ENCODE measurements around the gene SIL1.
"Not testable (repeated sequence)": the region's sequence is repeated elsewhere in the genome, so short reads cannot be mapped to it uniquely, and the experiment has no call there.

SIL1 gene

DNA sequence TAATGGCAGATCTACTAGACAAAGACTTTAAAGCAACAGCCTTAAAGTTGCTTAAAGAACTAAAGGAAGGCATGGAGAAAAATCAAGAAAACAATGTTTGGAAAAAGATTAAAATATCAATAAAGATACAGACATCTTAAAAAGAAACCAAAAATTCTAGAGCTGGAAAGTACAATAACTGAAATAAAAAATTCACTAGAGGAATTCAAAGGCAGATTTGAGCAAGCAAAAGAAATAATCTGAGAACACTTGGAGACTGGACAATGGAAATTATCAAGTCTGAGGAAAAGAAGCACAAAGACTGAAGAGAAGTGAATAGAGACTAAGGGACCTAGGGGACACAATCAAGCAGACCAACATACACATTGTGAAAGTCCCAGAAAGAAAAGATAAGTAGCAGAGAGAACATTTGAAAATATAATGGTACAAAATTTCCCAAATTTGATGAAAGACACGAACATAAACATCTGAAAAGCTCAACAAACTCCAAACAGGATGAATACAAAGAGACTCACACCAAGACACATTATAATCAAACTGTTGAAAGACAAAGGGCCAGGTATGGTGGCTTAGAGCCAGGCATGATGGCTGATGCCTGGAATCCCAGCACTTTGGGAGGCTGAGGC lies 26.3 kb downstream of the SIL1 start:
- no peak for DNase-seq

DNA sequence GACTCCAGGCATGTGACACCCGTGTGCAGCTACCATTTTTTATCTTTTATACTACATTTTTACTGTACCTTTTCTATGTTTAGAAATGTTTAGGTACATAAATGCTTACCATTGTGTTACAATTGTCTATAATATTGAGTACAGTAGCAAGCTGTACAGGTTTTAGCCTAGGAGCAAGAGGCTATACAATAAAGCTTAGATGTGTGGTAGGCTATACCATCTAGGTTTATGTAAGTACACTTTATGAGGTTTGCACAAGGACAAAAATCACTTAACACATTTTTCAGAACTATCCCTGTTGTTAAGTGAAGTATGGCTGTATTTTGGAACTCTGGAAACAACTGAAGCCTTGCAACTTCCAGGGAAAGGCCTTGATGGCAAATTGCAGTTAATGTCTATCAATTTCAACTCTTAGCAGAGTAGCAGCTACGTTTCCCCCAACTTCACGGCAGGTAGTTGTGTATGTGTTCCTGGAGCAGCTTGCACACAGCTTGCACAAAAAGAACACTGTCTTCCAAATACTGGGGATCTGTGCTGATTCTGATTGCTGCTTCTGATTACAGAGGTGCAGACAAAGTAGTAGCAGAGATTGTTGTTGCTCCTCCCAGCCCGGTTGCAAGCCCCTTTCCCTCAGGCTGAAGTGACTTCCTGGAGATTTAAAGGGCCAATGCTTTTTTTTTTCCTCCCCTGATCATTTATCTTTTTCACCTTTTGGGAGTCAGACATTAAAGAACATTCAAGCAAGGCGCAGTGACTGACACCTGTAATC lies 30.0 kb downstream of the SIL1 start:
- DNase-seq = no peak

DNA sequence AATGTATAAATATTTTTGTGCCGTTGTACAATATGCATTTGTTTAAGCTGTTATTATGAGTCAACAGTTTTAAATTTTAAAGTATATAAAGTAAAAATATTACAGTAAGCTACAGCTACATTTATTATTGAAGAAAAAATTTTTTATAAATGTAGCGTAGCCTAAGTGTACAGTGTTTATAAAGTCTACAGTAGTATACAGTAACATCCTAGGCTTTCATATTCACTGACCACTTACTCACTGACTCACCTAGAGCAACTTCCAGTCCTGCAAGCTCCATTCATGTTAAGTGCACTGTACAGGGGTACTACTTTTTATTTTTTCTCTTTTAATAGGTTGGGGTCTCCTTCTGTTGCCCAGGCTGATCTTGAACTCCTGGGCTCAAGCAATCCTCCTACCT lies 30.6 kb downstream of the SIL1 start:
- DNase-seq = no peak

DNA sequence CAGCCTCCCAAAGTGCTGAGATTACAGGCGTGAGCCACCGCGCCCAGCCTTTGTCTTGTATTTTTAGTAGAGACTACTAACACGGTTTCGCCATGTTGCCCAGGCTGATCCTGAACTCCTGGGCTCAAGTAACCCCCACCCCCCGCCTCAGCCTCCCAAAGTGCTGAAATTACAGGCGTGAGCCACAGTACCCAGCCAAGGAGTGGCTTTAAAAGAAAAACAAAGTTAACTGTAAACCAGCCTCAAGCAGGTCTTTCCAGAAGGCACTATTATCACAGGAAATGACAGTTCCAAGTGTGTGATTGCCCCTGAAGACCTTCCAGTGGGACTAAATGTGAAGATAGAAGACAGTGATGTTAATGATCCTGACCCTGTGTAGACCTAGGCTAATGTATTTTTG lies 31.1 kb downstream of the SIL1 start:
- no peak for DNase-seq

DNA sequence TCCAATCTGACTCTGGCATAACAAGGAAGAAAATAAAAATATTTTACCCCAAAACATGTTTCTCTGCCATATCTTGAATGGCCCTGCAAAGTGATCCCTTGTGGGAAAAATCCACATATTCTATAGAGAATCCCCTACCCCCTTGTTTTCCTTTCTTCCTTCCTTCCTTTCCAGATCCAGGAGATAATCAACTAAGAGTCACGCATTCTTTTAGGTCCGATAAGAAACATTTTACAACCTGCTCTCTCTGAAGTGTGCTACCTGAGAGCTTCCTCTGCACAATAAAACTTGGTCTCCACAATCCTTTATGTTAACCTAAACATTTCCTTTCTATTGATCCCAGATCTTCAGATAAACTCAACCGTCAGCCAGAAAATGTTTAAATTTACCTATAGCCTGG lies 33.3 kb downstream of the SIL1 start:
- not testable (repeated sequence) for DNase-seq

DNA sequence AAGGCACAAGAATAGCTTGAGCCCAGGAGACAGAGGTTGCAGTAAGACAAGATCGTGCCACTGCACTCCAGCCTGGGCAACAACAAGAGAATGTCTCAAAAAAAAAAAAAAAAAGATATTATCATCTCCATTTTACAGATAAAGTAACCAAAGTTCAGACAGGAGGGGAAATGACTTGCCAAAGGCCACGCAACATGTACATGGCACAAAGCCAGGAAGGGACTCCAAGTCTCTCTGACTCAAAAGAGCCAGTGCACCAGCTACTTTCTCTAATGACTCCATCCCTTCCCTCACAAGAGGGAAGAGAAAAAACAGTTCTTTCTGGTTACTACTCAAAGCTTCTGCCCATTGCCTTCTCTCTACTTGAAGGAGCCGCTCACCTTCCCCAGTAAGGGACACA lies 34.1 kb downstream of the SIL1 start:
- no peak for DNase-seq

DNA sequence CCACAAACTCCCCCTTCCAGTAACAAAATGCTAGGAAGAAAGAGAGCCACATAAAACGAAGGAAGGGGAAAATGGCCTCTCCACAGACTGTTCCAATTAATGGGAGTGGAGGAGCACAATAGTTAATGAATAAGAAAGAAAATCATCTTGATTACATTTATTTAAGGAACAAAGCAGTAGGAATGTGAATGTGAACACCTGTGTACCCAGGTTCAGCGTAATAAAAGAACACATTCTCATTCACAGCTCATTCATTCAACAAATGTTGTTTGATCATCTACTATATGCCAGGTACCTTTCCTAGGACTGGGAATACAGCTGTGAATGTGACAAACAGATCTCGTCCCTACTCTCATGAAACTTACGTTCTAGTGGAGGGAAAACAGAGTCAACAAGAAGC lies 35.7 kb downstream of the SIL1 start:
- no peak for DNase-seq

DNA sequence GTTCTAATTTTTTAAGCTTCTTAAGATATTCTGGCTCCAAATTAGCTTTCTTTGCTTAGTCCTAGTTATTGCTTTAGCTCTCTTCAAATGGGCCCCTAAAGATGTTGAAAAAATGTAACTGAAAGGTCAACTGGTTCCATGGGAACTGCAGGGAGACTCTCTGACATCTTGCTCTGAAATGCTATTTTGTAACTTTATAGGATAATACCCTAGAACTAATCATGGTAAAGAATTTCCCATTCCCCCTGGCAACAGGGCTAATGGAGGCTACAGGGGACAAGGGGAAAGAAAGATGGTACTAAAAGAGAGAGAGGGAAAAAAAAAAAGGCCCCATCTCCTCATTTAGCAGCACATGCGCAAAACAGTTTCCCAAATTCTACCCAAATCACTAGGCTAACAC lies 39.4 kb downstream of the SIL1 start:
- no peak for DNase-seq

DNA sequence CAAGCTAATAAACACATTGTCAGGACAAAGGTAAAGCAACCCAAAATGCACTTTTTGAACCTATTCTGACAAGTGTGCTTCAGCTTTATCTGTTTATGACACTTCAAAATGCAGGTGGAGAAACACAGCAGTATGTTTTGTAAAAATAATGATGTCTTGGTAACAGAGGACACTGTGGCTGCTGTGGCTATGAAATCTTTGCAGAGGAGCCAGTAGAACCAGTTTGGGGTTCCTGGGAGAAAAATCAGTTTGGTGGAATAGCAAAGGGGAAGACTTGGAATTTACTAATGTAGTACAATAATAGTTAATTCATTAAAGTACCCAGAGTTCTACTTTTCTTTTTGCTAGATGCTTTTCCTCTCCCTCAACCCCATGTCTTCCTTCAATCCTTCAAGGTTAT lies 40.6 kb downstream of the SIL1 start:
- no peak for DNase-seq

DNA sequence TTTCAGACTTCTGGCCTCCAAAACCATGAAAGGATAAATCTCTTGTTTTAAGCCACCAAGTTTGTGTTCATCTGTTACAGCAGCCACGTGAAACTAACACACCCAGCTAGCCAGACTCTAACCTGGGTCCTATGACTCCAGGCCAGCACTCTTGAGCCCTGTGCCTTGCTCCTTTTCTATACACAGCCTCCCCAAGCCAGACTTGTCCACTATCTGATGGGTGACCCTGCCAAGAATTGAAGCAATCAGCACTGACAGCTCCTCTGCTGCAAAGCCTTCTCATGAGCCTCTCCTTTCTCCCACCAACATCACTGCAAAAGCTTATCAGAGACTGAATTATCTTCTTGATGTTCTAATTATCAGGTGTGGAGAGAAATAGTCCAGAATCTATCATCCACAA lies 41.4 kb downstream of the SIL1 start:
- DNase-seq = no peak

DNA sequence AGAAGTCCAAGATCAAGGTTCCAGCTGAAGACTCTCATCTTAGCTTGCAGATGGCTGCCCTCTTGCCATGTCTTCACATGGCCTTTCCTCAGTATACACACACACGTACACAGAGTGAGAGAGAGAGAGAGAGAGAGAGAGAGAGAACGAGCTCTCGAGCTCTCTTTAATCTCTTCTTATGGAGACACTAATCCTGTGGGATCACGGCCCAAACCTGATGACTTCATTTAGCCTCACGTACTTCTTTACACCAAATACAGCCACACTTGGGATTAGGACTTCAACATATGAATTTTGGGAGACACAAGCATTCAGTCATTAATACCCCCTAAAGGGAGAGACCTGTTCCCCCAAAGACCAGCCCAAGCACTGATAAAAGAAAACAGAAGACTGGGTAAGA lies 42.8 kb downstream of the SIL1 start:
- DNase-seq = no peak

DNA sequence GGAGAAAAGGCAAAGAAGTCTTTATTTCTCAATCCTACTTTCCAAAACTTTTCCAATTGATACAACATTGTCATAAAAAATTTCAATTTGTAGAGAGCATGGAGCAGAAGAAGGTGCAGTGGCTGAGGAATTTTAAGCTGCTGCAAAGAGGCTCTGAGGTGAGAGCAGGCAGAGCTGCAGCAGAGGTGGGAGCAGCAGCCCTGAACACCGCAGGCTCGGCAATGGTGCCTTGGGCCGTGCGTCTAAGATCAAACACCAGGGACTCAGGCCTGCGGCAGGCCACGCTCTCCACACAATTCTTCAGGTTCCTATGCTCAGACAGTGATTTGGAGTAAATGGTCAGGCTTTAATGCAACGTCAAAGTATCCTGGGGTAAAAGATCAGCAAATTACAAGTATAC lies 46.3 kb downstream of the SIL1 start:
- DNase-seq = no peak

DNA sequence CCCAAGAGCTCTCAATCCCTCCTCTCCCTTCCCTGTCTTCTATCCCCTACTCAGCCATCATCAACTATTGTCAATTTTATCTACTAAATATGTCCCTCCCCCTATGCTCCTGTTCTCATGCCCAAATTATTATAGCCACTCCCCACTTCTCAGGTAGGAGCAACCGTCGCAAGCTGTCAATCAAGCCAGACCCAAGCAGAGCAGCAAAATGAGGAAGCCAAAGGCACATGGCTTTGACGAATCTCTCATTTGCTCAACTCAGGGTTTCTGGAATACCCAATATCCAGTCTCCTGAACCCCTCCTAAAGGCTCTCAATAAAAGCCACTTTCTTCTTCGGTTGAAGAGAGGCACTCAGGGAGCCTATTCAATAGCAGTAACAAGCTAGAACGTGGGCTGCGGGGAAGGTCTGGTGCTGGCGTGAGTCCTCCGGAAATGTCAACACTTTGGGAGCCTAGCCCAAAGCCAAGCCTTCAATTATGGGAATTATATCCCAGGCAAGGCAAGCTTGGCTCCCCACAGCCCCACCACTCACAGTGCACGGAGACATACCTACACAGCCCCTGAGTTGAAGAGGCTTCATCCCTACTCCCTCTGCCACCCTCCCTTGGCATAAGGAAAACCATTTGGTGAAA lies 47.7 kb downstream of the SIL1 start:
- DNase-seq = no peak

DNA sequence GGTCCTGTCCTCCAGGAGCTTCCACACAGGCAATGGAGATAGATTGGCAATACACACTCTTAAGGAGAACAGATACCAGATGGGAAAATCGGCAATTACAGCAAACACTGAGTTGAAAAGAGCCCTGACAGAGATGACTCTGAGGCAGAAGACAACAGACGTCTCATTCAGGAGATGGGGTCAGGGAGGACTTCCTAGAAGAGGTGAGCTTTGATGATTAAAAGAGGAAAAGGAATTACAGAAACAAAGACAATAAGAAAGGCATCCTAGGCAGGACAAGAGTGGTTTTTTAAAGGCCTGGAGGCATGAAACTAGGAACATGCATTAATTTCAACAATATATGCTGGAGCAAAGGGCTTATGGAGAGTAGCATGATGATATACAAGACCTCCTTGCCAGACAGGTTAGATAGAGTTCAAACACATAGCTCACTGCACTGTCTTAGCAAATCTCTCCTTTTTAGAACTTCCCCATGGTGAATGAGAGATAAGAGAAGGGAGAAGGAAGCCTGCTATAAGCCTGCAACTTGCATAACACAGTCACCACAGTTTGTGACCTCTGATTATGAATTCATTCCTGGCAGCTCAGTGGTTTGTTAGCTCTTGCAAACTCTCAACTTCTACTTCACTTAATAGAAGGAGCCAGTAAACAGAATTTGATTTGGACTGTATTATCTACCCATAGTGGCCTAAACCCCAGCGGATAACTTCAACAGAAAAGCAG lies 48.5 kb downstream of the SIL1 start:
- no peak for DNase-seq

DNA sequence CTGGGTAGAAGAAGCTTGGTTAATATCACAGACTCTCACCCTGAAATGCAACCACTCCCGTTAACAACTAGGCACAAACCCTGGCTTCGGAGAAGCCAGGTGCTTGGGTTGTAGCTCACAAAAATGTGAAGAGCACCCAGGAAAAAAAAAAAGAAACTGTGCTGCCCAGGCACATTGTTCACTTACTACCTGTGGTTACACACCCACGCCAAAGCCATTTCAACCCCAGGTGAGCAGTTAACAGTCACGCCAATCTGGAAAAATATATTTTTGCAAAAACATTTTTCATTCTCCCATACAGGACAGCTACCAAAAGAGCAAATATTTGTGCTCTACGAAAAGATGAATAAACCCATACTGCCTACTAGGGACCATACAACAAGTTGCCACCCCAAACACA lies 49.2 kb downstream of the SIL1 start:
- no peak for DNase-seq

DNA sequence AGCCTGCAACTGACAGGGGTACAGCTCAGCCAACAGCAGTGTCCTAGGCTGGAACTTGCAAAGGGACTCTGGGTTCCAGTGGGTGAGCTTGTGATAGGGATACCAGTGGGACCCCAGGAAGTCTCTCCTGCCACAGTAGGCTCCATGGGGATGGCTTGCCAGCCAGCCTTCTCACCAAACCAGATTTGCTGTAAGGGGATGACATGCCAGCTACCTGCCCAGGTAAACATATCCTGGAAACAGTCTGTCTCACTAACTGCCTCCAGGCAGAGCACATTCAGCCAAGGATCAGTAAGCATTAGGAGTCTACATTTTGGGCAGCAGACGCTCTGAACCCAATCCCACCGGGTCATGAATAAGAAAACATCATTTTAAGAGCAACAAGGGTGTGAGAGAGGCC lies 49.9 kb downstream of the SIL1 start:
- no peak for DNase-seq

DNA sequence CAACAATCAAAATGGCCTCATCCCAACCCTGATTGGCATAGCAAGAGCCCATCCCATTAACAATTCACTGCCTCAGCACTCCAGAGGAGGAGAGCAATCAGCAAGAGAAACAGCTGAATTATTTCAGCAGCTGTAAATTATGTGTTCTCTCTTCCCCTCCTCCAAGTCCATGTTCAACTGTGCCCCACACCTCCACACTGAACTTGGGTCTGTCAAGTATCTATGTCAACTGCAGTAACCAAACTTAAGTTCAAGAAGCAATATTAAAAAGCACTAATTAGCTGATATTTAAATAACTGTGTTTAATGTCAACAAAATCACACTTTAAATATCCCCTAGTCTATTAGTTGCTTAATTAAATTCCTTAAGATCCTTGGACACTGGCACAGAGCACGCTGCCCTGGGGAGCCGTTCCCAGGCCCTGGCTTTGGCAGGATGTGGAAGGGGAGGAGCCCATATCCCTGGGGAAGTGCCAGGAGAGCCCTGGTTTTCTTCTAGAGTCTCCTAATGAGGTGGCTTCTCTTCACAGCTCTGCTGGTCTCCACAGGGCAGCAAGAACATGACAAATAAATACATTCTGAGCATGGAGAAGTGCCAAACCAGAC lies 50.6 kb downstream of the SIL1 start:
- no peak for DNase-seq

DNA sequence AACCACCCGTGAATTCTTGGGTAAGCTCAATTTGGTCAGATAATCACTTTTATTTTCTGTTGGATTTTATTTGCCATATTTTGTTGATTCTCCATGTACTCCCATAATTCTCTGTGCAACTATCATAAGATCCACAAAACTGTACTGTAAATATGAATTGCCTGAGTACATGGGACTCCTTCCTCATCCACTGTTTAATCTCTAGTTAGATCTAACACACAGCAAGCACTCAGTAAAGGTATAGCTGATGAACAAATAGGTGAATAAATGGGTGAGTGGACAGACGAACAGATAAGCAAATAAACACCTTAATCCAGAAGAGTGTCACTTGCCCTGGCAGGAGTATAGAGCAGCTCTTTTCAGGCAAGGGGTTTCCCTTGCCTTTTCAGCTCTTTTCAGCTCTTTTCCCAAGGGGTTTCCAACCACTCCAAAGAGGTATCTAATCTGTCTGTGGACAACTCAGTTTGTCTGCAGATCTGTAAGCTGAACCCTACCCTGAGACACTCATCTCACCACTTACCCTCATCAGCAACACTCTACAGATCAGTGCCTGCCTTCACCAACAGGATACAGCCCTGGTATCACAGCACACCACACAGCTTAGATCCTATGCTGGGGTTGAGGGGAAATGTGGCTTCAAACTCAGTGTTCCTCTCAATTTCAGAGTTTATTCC lies 51.2 kb downstream of the SIL1 start:
- no peak for DNase-seq

DNA sequence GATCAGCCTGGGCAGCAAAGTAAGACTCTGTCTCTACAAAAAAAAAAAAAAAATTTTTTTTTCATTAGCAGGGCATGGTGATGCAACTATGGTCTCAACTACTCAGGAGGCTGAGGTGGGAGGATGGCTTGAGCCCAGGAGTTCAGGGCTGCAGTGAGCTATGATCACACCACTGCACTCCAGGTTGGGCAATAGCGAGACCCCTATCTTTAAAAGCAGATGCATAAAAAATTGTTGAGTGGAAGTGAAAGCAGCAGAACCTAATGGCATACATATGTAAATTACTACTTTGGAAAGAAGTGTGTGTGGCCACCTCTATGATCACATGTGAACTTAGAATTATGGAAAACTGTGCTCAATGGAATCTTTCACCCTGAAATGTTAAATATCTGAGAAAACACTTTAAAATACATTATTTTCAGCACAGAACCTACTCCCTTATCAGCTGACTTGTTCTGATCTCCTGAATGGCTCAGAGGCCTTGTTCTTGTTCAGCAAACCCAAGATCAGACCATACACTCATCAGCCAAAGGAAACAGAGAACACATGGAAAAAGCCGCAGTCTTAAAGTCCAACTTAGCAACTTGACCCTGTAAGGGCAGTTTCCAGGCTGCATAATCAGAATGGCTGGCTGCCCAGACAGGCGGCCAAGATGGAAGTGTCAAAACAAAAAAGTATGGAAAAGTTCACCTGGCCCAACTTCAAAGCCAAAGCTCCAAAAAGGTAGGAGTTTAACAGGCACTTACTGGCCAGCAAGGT lies 56.5 kb downstream of the SIL1 start:
- peak; percentile 11 for DNase-seq

DNA sequence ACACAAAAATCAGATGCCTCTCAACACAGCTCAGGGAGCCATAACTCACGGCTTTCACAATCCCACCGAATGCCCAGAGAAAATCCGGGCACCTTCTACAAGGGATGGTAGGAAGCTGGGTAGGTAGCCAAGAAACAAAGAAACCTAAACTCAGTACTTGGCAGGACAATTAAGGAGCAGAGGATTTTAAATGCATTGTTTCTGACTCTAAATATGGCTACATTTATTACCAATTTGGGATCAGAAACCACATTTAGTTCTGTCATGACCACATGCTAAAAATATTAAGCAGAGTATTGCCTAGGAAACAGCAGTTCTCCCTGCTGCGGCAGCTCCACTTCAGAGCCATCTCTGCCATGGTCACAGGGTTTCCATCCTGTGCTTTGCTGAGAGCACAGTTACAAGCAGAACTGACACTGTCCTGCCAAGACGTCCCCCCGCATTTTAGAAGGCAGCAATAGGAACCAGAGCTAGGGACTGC lies 57.5 kb downstream of the SIL1 start:
- no peak for DNase-seq

DNA sequence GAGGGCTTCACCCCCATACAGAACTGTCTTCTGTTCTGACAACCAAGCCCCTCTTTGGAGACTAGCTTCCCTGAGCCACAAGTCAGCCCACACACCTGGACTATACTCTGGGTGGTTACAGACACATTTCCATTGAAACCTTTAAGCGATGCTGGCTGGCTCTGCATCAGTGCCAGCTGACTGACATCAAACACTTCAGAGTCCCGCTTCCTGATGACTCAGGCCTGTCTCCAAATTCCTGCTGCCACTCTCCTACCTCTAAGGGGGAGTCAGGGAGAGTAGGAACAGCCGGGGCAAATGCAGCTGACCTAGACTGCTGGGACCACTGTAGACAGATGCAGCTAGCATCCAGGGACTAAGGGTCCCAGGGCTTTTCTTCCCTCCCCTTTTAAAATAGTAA lies 59.4 kb downstream of the SIL1 start:
- peak; percentile 36 for DNase-seq

DNA sequence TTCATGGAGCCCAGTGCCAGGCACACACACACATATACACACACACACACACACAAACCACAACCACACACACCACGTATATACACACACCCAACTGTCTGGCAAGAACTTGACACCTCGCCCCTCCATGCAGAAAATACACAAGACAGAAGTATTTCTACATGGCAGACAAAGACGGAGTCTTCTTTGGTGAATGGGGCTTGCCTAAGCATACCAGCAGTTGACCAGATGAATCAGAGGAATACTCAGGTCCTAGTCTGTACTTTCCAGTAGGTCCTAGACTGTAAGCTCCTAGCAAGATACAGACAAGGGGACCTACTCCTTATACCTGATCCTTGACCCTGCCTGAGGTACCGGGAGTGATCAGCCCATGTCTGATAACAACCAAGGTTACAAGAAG lies 60.1 kb downstream of the SIL1 start:
- DNase-seq = no peak
